ENCODE data around the gene COL13A1.

DNA sequence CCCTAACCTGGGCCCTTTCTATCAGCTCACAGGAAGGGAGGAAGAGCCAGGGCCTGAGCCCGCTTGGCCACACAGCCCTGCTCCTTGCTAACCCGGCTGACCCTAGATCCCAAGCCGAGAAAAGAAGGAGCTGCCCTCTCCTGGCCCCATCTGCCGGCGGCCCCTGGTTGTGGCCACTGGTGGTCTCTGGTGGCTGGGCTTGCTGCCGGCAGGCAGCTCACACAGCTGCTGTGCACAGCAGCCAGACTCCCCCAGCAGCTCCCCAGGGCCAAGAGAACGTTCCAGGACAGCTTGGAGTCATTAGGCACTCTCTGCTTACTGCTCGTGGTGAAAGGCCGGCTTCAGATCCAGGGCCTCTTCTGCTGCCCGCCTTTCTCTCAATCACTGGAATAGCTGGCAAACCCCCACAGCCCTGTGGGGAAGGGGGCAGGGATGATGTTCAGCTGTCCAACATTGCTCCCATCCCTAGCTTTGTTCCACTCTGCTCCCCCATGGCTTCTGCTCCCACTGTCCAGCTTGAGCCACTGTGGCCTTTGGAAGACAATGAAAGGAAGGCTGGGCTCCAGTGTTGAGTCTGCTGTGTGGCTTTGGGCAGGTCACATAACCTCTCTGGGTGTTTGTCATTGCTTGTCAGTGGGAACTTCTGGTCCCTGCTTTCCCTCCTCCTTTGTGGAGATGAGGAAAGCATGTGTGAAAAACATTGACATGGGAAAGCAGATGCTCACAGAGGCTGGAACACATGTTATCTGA lies 35.4 kb upstream of the COL13A1 start:
- TF ChIP-seq, protein P1, sequence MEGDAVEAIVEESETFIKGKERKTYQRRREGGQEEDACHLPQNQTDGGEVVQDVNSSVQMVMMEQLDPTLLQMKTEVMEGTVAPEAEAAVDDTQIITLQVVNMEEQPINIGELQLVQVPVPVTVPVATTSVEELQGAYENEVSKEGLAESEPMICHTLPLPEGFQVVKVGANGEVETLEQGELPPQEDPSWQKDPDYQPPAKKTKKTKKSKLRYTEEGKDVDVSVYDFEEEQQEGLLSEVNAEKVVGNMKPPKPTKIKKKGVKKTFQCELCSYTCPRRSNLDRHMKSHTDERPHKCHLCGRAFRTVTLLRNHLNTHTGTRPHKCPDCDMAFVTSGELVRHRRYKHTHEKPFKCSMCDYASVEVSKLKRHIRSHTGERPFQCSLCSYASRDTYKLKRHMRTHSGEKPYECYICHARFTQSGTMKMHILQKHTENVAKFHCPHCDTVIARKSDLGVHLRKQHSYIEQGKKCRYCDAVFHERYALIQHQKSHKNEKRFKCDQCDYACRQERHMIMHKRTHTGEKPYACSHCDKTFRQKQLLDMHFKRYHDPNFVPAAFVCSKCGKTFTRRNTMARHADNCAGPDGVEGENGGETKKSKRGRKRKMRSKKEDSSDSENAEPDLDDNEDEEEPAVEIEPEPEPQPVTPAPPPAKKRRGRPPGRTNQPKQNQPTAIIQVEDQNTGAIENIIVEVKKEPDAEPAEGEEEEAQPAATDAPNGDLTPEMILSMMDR (IDR thresholded peaks at IDR 0.05) = no peak
- no peak for TF ChIP-seq POLR2A (IDR thresholded peaks at IDR 0.05)

Measured in esophagus squamous epithelium (tissue), 4 donors.